Measurements from ENCODE around the gene PIK3R2.
A peak's percentile ranks its signal among the peaks of the same experiment; 100 is the strongest.

Gene PIK3R2

GRCh38 chr19:18204394-18205199, 51.6 kb downstream of the PIK3R2 start:
- ATAC-seq: peak; percentile 37
- peak; percentile 82; the same call in 1 of the 2 replicates for TF ChIP-seq PATZ1 (CRISPR knock-in tag; IDR thresholded peaks at IDR 0.05; ENCODE audit: borderline replicate concordance)
- no peak for TF ChIP-seq OSR1 (CRISPR knock-in tag; IDR thresholded peaks at IDR 0.05)

- ATAC-seq: peak; percentile 12
- TF ChIP-seq TSHZ2 (CRISPR knock-in tag; IDR thresholded peaks at IDR 0.05) (no peak), TCF4 (CRISPR knock-in tag; IDR thresholded peaks at IDR 0.05; ENCODE audit: borderline replicate concordance) (no peak), SNAI2 (CRISPR knock-in tag; IDR thresholded peaks at IDR 0.05) (no peak), ZC3H10 (CRISPR knock-in tag; IDR thresholded peaks at IDR 0.05) (no peak), ISL1 (CRISPR knock-in tag; IDR thresholded peaks at IDR 0.05) (no peak), PPARA (CRISPR knock-in tag; IDR thresholded peaks at IDR 0.05; ENCODE audit: borderline replicate concordance) (no peak), OSR1 (CRISPR knock-in tag; IDR thresholded peaks at IDR 0.05) (no peak), GLIS3 (CRISPR knock-in tag; IDR thresholded peaks at IDR 0.05) (no peak), BACH2 (CRISPR knock-in tag; IDR thresholded peaks at IDR 0.05; ENCODE audit: borderline replicate concordance) (no peak), RARB (CRISPR knock-in tag; IDR thresholded peaks at IDR 0.05) (no peak), TOX (CRISPR knock-in tag; IDR thresholded peaks at IDR 0.05; ENCODE audit: borderline replicate concordance) (no peak), CSRNP3 (CRISPR knock-in tag; IDR thresholded peaks at IDR 0.05) (no peak), ZFP30 (CRISPR knock-in tag; IDR thresholded peaks at IDR 0.05) (no peak), ZNF8 (CRISPR knock-in tag; IDR thresholded peaks at IDR 0.05) (no peak)
Observed at GRCh38 chr19:18205200-18205892, 52.4 kb downstream of the PIK3R2 start.

- TF ChIP-seq ESRRG (CRISPR knock-in tag; IDR thresholded peaks at IDR 0.05): no peak
- TF ChIP-seq CSDC2 (CRISPR knock-in tag; IDR thresholded peaks at IDR 0.05): no peak
- TF ChIP-seq ARNTL (CRISPR knock-in tag; IDR thresholded peaks at IDR 0.05; ENCODE audit: borderline replicate concordance, low read depth): no peak
- no peak for TF ChIP-seq ZFP30 (CRISPR knock-in tag; IDR thresholded peaks at IDR 0.05)
- no peak for TF ChIP-seq CREB5 (CRISPR knock-in tag; IDR thresholded peaks at IDR 0.05; ENCODE audit: low read depth)
- no peak for TF ChIP-seq TSHZ2 (CRISPR knock-in tag; IDR thresholded peaks at IDR 0.05)
- TF ChIP-seq CSRNP3 (CRISPR knock-in tag; IDR thresholded peaks at IDR 0.05): no peak
- no peak for TF ChIP-seq ZNF70 (CRISPR knock-in tag; IDR thresholded peaks at IDR 0.05)
- TF ChIP-seq ZNF565 (CRISPR knock-in tag; conservative IDR thresholded peaks at IDR 0.05; ENCODE audit: low read depth): no peak
- no peak for TF ChIP-seq TOX (CRISPR knock-in tag; IDR thresholded peaks at IDR 0.05; ENCODE audit: borderline replicate concordance)
- TF ChIP-seq ZC3H10 (CRISPR knock-in tag; IDR thresholded peaks at IDR 0.05): no peak
- TF ChIP-seq PPARA (CRISPR knock-in tag; IDR thresholded peaks at IDR 0.05; ENCODE audit: borderline replicate concordance): no peak
- no peak for TF ChIP-seq OSR1 (CRISPR knock-in tag; IDR thresholded peaks at IDR 0.05)
- TF ChIP-seq SNAI2 (CRISPR knock-in tag; IDR thresholded peaks at IDR 0.05): no peak
- no peak for TF ChIP-seq PATZ1 (CRISPR knock-in tag; IDR thresholded peaks at IDR 0.05; ENCODE audit: borderline replicate concordance)
- no peak for ATAC-seq
Observed at GRCh38 chr19:18206018-18206417, 53.1 kb downstream of the PIK3R2 start.
